Spinal cord (tissue), 10 donors: ENCODE data around the gene SMYD3. TPM values are rescaled to one million over a fixed set of nuclear protein-coding genes. Genes with fewer than 3 reads are reported as not detected.
A peak's percentile ranks its signal among the peaks of the same experiment; 100 is the strongest.
"Not testable (repeated sequence)": the region's sequence is repeated elsewhere in the genome, so short reads cannot be mapped to it uniquely, and the experiment has no call there.

Experiments
- DNase-seq, 6 donors: peaks; one replicate each; pipeline versions ENCODE4 v3.0.0 to v3.0.0-alpha.2; 2013 to 2015; ENCODE audit warnings: low spot score in 6 of 6, low read depth in 4 of 6
- H3K27ac ChIP-seq: one replicate; pipeline ENCODE4 v1.5.1; 2013; ENCODE audit warnings: low read depth, low read length, control low read depth
- H3K27me3 ChIP-seq: one replicate; pipeline ENCODE4 v1.6.1; 2013; ENCODE audit warnings: low read length; ENCODE audit not compliant: control insufficient read depth, insufficient read depth
- H3K36me3 ChIP-seq: one replicate; pipeline ENCODE4 v1.6.1; 2013; ENCODE audit warnings: low read length; ENCODE audit not compliant: control insufficient read depth, insufficient read depth
- H3K4me1 ChIP-seq: one replicate; pipeline ENCODE4 v1.6.1; 2013; ENCODE audit warnings: low read length; ENCODE audit not compliant: control insufficient read depth, insufficient read depth
- H3K4me3 ChIP-seq: one replicate; pipeline ENCODE4 v1.5.1; 2013; ENCODE audit warnings: low read depth, low read length, control low read depth
- H3K9me3 ChIP-seq: one replicate; pipeline ENCODE4 v1.6.1; 2013; ENCODE audit warnings: low read length; ENCODE audit not compliant: control insufficient read depth, insufficient read depth
- WGBS: methylation state at CpG from one replicate; pipeline ENCODE4 v1.1.5; 2013; ENCODE audit warnings: missing lambda C conversion rate; ENCODE audit not compliant: insufficient coverage; 5-methylcytosine and 5-hydroxymethylcytosine counted together
- polyA plus RNA-seq, 2 donors: library from polyadenylated mRNA; unstranded; fragments of 120-200 nt; gene quantifications; one replicate each; pipeline ENCODE4 v1.2.1, GENCODE V29; 2013; ENCODE audit not compliant: insufficient read length in 2 of 2
- total RNA-seq, 2 donors: library from RNA; depleted of rRNA in 1 of 2; stranded (reverse); fragments of 120-200 nt in 1 of 2; fragments of >200 nt in 1 of 2; gene quantifications; one replicate each; pipeline versions ENCODE4 v1.2.3 to v1.2.4, GENCODE V29; 2013 to 2014
- donor health status: healthy.

SMYD3 gene
- total and polyA plus RNA-seq, 4 donors, result 37.5 to 54.4 (median 49.4) TPM

GRCh38 chr1:246382589-246383238, 124.4 kb downstream of the SMYD3 start:
- 95% methylated on average over 2 of the region's 3 CpGs for WGBS
- DNase-seq, result no peak

DNA sequence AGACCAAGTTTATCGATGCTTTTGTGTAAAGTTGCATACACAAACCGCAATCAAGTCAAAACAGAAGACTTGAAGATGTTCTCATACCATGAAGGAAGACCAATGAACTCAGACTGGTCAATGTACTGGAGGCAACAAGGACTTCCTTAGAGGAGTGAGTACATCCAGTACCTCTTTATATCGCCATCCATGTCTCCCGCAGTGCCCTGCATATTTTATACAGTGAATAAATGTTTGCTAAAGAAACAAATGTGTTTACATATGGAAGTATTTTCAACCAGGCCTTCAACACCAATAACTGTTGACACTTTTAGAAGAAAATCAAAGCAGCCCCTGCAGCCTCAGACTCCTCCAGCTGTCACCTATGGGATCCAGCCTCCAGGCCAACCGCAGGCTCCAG, 125.6 kb downstream of the SMYD3 start:
- no peaks in the 10 kb centered on the region for H3K4me1 ChIP-seq
- no peaks in the 10 kb centered on the region for H3K27me3 ChIP-seq
- WGBS, result 94% methylated on average over 3 of the region's 5 CpGs
- H3K27ac ChIP-seq, result no peak overlapping the region
- H3K9me3 ChIP-seq, result no peaks in the 10 kb centered on the region
- DNase-seq, result no peak
- no peaks in the 10 kb centered on the region for H3K36me3 ChIP-seq
- H3K4me3 ChIP-seq, result no peak overlapping the region

More at GRCh38 chr1:246382589-246383238, 124.4 kb downstream of the SMYD3 start:
- Histone ChIP-seq H3K36me3 (no peaks in the 10 kb centered on the region), H3K4me1 (no peaks in the 10 kb centered on the region), H3K9me3 (no peaks in the 10 kb centered on the region), H3K4me3 (no peak overlapping the region), H3K27ac (no peak overlapping the region), H3K27me3 (no peaks in the 10 kb centered on the region)

- H3K9me3 ChIP-seq, result no peaks in the 10 kb centered on the region
- H3K4me3 ChIP-seq, result no peak overlapping the region
- peaks cover 3% of the 10 kb centered on the region for H3K4me1 ChIP-seq
- H3K27me3 ChIP-seq, result no peaks in the 10 kb centered on the region
- H3K27ac ChIP-seq, result no peak overlapping the region
- WGBS, result no CpG with 5 or more reads among the region's 5 CpGs
- peak in 1 of 6 donors; percentile 21 for DNase-seq
- H3K36me3 ChIP-seq, result no peaks in the 10 kb centered on the region
These were observed 129.4 kb downstream of the SMYD3 start for GRCh38 chr1:246377625-246378153.

GRCh38 chr1:246373828-246374569, 133.1 kb downstream of the SMYD3 start:
- Histone ChIP-seq H3K4me1 (peaks cover 3% of the 10 kb centered on the region), H3K9me3 (no peaks in the 10 kb centered on the region), H3K27ac (no peak overlapping the region), H3K36me3 (no peaks in the 10 kb centered on the region), H3K4me3 (no peak overlapping the region), H3K27me3 (no peaks in the 10 kb centered on the region)
- peak in 1 of 6 donors; percentile 8 for DNase-seq
- WGBS, result 79% methylated on average over 2 of the region's 6 CpGs

DNA sequence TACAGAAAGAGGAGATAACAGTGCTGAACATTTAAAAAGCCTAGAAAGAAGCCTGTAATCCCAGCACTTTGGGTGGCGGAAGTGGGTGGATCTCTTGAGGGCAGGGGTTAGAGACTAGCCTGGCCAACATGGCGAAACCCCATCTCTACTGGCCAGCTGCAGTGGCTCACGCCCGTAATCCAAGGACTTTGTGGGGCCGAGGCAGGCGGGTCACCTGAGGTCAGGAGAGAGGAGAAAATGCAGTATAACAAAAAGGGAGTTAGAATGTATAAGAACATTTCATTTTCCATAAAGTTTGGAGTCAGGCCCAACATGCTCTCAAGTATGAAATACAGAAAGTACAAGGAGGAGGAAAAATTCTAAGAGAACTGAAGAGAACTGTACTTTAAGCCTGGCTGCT, 134.5 kb downstream of the SMYD3 start:
- DNase-seq, result no peak
- 100% methylated on average over 1 of the region's 6 CpGs for WGBS
- no peak overlapping the region for H3K27ac ChIP-seq
- H3K36me3 ChIP-seq, result no peaks in the 10 kb centered on the region
- H3K4me3 ChIP-seq, result no peak overlapping the region
- H3K9me3 ChIP-seq, result no peaks in the 10 kb centered on the region
- no peaks in the 10 kb centered on the region for H3K27me3 ChIP-seq
- H3K4me1 ChIP-seq, result peaks cover 3% of the 10 kb centered on the region

- H3K36me3 ChIP-seq, result no peaks in the 10 kb centered on the region
- no peak for DNase-seq
- no peaks in the 10 kb centered on the region for H3K9me3 ChIP-seq
- no peak overlapping the region for H3K27ac ChIP-seq
- H3K27me3 ChIP-seq, result no peaks in the 10 kb centered on the region
- H3K4me3 ChIP-seq, result no peak overlapping the region
- 83% methylated on average over 1 of the region's 2 CpGs for WGBS
- H3K4me1 ChIP-seq, result no peaks in the 10 kb centered on the region
These were observed 140.0 kb downstream of the SMYD3 start for GRCh38 chr1:246367041-246367440.

- 0% methylated on average over 1 of the region's 3 CpGs for WGBS
- Histone ChIP-seq H3K9me3 (no peaks in the 10 kb centered on the region), H3K27me3 (no peaks in the 10 kb centered on the region), H3K36me3 (no peaks in the 10 kb centered on the region), H3K4me1 (no peaks in the 10 kb centered on the region), H3K4me3 (no peak overlapping the region), H3K27ac (no peak overlapping the region)
- DNase-seq, result peak in 1 of 6 donors; percentile 31
These were observed 141.4 kb downstream of the SMYD3 start for GRCh38 chr1:246365708-246366107.

DNA sequence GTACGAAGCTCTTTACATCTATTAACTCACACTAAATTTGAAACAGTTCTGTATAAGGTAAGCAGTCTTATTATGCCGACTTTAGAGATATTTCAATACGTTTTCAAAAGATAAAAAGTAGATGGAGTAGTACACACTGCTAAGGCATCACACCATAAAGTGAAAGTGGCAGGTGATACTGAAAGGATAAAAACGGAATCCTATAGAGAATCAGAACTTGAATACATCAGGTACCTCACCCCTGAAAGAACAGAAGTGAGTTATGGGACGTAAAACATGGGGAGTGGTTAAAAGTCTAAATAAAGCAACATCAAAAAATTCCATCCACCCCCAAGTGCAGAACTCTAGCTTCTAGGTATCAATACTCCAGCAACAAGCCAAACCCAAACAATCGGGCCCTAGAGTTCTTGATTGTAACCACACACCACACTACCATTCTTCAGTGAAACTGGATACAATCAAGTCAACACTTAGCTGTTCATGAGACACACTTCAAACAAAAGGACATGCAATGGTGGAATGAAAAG, 142.6 kb downstream of the SMYD3 start:
- WGBS, result 100% methylated on average over 1 of the region's 6 CpGs
- Histone ChIP-seq H3K27ac (no peak overlapping the region), H3K4me1 (no peaks in the 10 kb centered on the region), H3K27me3 (no peaks in the 10 kb centered on the region), H3K9me3 (no peaks in the 10 kb centered on the region), H3K4me3 (no peak overlapping the region), H3K36me3 (no peaks in the 10 kb centered on the region)
- DNase-seq, result no peak

- not testable (repeated sequence) for H3K4me1 ChIP-seq, H3K27me3 ChIP-seq, H3K27ac ChIP-seq, H3K4me3 ChIP-seq, DNase-seq, H3K9me3 ChIP-seq, H3K36me3 ChIP-seq
- WGBS, result 83% methylated on average over 1 of the region's 3 CpGs
These were observed 150.0 kb downstream of the SMYD3 start for GRCh38 chr1:246357014-246357598.
